Skin of body (tissue), 2 donors: Measurements from ENCODE around the gene PSMA2. TPM values are rescaled to one million over a fixed set of nuclear protein-coding genes. Genes with fewer than 3 reads are reported as not detected.

Experiments
- DNase-seq: peaks from one replicate; lab custom pipeline; 2025; lab: John Stamatoyannopoulos, UW
- total RNA-seq: library from RNA; depleted of rRNA; stranded (reverse); fragments of >200 nt; gene quantifications from one replicate; pipeline ENCODE4 v1.2.3, GENCODE V29; 2014

Gene PSMA2
- total RNA-seq, 1 donor from 2014 or later, result 31.1 TPM

GRCh38 chr7:42940985-42941847 lies 9.2 kb upstream of the PSMA2 start:
- DNase-seq, result peak; percentile 37

- DNase-seq, result no peak
Observed at GRCh38 chr7:42939457-42940240, 7.7 kb upstream of the PSMA2 start.

- DNase-seq, result no peak
Observed at GRCh38 chr7:42935861-42936260, 3.9 kb upstream of the PSMA2 start.

GRCh38 chr7:42934291-42934690 lies 2.3 kb upstream of the PSMA2 start:
- no peak for DNase-seq

GRCh38 chr7:42932811-42933591 lies 1.0 kb upstream of the PSMA2 start:
- peak; percentile 66 for DNase-seq

- DNase-seq, result no peak
Observed at GRCh38 chr7:42931447-42931833, 534 bp downstream of the PSMA2 start.

- no peak for DNase-seq
Observed at GRCh38 chr7:42930889-42931288, 1.1 kb downstream of the PSMA2 start.

GRCh38 chr7:42929449-42929848 lies 2.5 kb downstream of the PSMA2 start:
- DNase-seq, result no peak

GRCh38 chr7:42928754-42929153 lies 3.2 kb downstream of the PSMA2 start:
- no peak for DNase-seq

- no peak for DNase-seq
Observed at GRCh38 chr7:42926204-42926603, 5.8 kb downstream of the PSMA2 start.

- DNase-seq, result no peak
Observed at GRCh38 chr7:42925630-42926029, 6.3 kb downstream of the PSMA2 start.

GRCh38 chr7:42924223-42924838 lies 7.6 kb downstream of the PSMA2 start:
- no peak for DNase-seq

GRCh38 chr7:42922017-42922753 lies 9.8 kb downstream of the PSMA2 start:
- DNase-seq, result no peak

- no peak for DNase-seq
Observed at GRCh38 chr7:42915356-42915755, 16.6 kb downstream of the PSMA2 start.

GRCh38 chr7:42914421-42915045 lies 17.4 kb downstream of the PSMA2 start:
- DNase-seq, result no peak

- no peak for DNase-seq
Observed at GRCh38 chr7:42914009-42914408, 18.0 kb downstream of the PSMA2 start.

- no peak for DNase-seq
Observed at GRCh38 chr7:42913591-42913990, 18.4 kb downstream of the PSMA2 start.

GRCh38 chr7:42911454-42912447 lies 20.2 kb downstream of the PSMA2 start, which contains the start of gene C7orf25:
Gene C7orf25 (minus strand): TSS chr7:42912070. CDS start chr7:42910900, 1,170 bp downstream.
- DNase-seq, result peak; percentile 94

GRCh38 chr7:42910306-42910705 lies 21.7 kb downstream of the PSMA2 start:
- no peak for DNase-seq
